Panc1 (cell line): ENCODE data around the gene GPR141. TPM values are rescaled to one million over a fixed set of nuclear protein-coding genes. Genes with fewer than 3 reads are reported as not detected.

Experiments used
- ATAC-seq: fragments of 200-7000 bp; cut with Tn5 transposase; 2 replicates; pipeline ENCODE4 v1.9.1; 2020; ENCODE audit warnings: mild to moderate bottlenecking, moderate library complexity
- BruUV-seq: library from RNA; stranded (reverse); fragments of 400-500 nt; replicated peaks from 2 replicates; lab custom pipeline; 2021; lab: Mats Ljungman, UMichigan
- CTCF ChIA-PET: fragments of 300-600 bp; sonication (Branson Sonifier 250); formaldehyde crosslinking; loops from one replicate; lab custom pipeline; 2022; ENCODE audit warnings: antibody characterized with exemption; lab: Charles Lee
- POLR2A ChIA-PET: fragments of 300-600 bp; sonication (Branson Sonifier 250); formaldehyde crosslinking; loops from one replicate; lab custom pipeline; 2022; ENCODE audit warnings: antibody characterized with exemption; lab: Charles Lee
- DNase-seq: peaks from one replicate; pipeline ENCODE4 v3.0.0-alpha.2; 2010; ENCODE audit warnings: low read depth, low spot score
- H3K27ac ChIP-seq: 2 replicates; pipeline ENCODE4 v1.5.1; 2011; ENCODE audit warnings: mild to moderate bottlenecking, low read length, inconsistent platforms
- H3K27me3 ChIP-seq: fragments of 200-500 bp; sonication (Bioruptor generic); 2 replicates; pipeline ENCODE4 v1.6.0; 2014; ENCODE audit warnings: low read length, inconsistent platforms; ENCODE audit not compliant: control insufficient read depth, insufficient read depth
- H3K36me3 ChIP-seq: fragments of 200-500 bp; sonication (Bioruptor generic); 2 replicates; pipeline ENCODE4 v1.5.1; 2014; ENCODE audit warnings: inconsistent platforms, mild to moderate bottlenecking, low read length, moderate library complexity; ENCODE audit not compliant: control insufficient read depth, insufficient read depth
- H3K4me1 ChIP-seq: 2 replicates; pipeline ENCODE4 v1.5.1; 2011; ENCODE audit warnings: inconsistent platforms, mild to moderate bottlenecking, low read length, moderate library complexity; ENCODE audit not compliant: control insufficient read depth, insufficient read depth
- H3K4me3 ChIP-seq, 2 experiments: 2 replicates each; pipeline ENCODE4 v1.5.1; 2011 to 2012; ENCODE audit warnings: low read depth in 2 of 2, low read length in 2 of 2, mild to moderate bottlenecking in 2 of 2, inconsistent platforms in 1 of 2, moderate library complexity in 1 of 2
- H3K9me3 ChIP-seq: fragments of 200-500 bp; sonication (Bioruptor generic); 2 replicates; pipeline ENCODE4 v1.5.1; 2014; ENCODE audit warnings: low read depth, mild to moderate bottlenecking, inconsistent platforms, low read length, moderate library complexity; ENCODE audit not compliant: control insufficient read depth, insufficient read depth
- CTCF ChIP-seq: fragments of 450-650 bp; IDR thresholded peaks from 2 replicates; pipeline ENCODE4 v1.5.1; 2017; ENCODE audit warnings: mild to moderate bottlenecking
- POLR2AphosphoS5 ChIP-seq: IDR thresholded peaks from 2 replicates; pipeline ENCODE4 v1.6.1; 2012; ENCODE audit warnings: mild to moderate bottlenecking, low read depth, low read length, moderate library complexity
- REST ChIP-seq, 2 experiments: IDR thresholded peaks; 2 replicates each; pipeline ENCODE4 v1.6.1; 2011 to 2012; ENCODE audit warnings: low read depth in 2 of 2, control low read depth in 1 of 2, low read length in 1 of 2, mild to moderate bottlenecking in 1 of 2, moderate library complexity in 1 of 2; ENCODE audit not compliant: insufficient read depth in 1 of 2
- SIN3A ChIP-seq: IDR thresholded peaks from 2 replicates; pipeline ENCODE4 v1.6.1; 2012; ENCODE audit warnings: low read depth, mild to moderate bottlenecking, low read length, moderate library complexity, borderline replicate concordance; ENCODE audit not compliant: insufficient read depth
- TCF7L2 ChIP-seq: IDR thresholded peaks from 2 replicates; pipeline ENCODE4 v1.6.1; 2011; ENCODE audit warnings: mild to moderate bottlenecking, low read depth, low read length, inconsistent platforms
- in situ Hi-C: cut with HindIII; loops from 2 replicates; pipeline ENCODE4 v1.10.0; 2016; ENCODE audit warnings: low sequenced_read_pairs, low pct_unique_long_range_greater_than_20kb
- intact Hi-C: fragments of 100-400 bp; cut with micrococcal nuclease; formaldehyde crosslinking; loops from one replicate; pipeline ENCODE4 v1.10.0; 2022; ENCODE audit not compliant: unreplicated experiment
- total RNA-seq: library from RNA; stranded (reverse); gene quantifications from one replicate; pipeline ENCODE4 v1.2.1, GENCODE V29; 2021; ENCODE audit not compliant: unreplicated experiment

Gene GPR141
- total RNA-seq, 1 experiment from 2014 or later = not detected

GRCh38 chr7:37782166-37782565 lies 98.6 kb downstream of the GPR141 start:
- DNase-seq (no peak), ATAC-seq (no peak)
- BruUV-seq = no TSS peak
- CTCF ChIA-PET = no interaction called here
- Histone ChIP-seq H3K36me3 (no peaks in the 10 kb centered on the region), H3K9me3 (no peaks in the 10 kb centered on the region), H3K4me1 (no peaks in the 10 kb centered on the region), H3K27me3 (no peaks in the 10 kb centered on the region), H3K27ac (no peak overlapping the region), H3K4me3 (no peak overlapping the region)
- intact Hi-C loops (no loop called here), in situ Hi-C loops (no loop called here)
- POLR2A ChIA-PET = no interaction called here
- TF ChIP-seq TCF7L2 = no peak
- no peak for TF ChIP-seq REST (IDR thresholded peaks at IDR 0.05; ENCODE audit: insufficient read depth in 1 of 2, low read depth in 2 of 2, low read length in 1 of 2)
- TF ChIP-seq POLR2AphosphoS5 = no peak
- TF ChIP-seq CTCF = no peak
- no peak for TF ChIP-seq SIN3A

GRCh38 chr7:37784015-37784414 lies 100.4 kb downstream of the GPR141 start:
- no peaks in the 10 kb centered on the region for H3K4me1 ChIP-seq
- no peaks in the 10 kb centered on the region for H3K27me3 ChIP-seq
- no peaks in the 10 kb centered on the region for H3K9me3 ChIP-seq
- in situ Hi-C loops (no loop called here), intact Hi-C loops (no loop called here)
- ATAC-seq (no peak), DNase-seq (no peak)
- CTCF ChIA-PET = no interaction called here
- no peak overlapping the region for H3K4me3 ChIP-seq
- TF ChIP-seq POLR2AphosphoS5 = no peak
- no peak for TF ChIP-seq CTCF
- TF ChIP-seq TCF7L2 = no peak
- no peak for TF ChIP-seq SIN3A
- TF ChIP-seq REST (IDR thresholded peaks at IDR 0.05; ENCODE audit: insufficient read depth in 1 of 2, low read depth in 2 of 2, low read length in 1 of 2) = no peak
- BruUV-seq = no TSS peak
- no peaks in the 10 kb centered on the region for H3K36me3 ChIP-seq
- H3K27ac ChIP-seq = no peak overlapping the region
- POLR2A ChIA-PET = no interaction called here
